ENCODE data around the gene KEAP1.
"Not testable (repeated sequence)": the region's sequence is repeated elsewhere in the genome, so short reads cannot be mapped to it uniquely, and the experiment has no call there.

KEAP1 gene

GRCh38 chr19:10503002-10503789 lies at the start of gene KEAP1:
Gene KEAP1, minus strand, starts transcription at chr19:10503356. Its CDS starts 3,323 bp downstream, at chr19:10500033.
- peak; percentile 33 to 48 for DNase-seq

- no peak for DNase-seq
These were observed 49.4 kb upstream of the KEAP1 start for GRCh38 chr19:10552510-10553053.

- DNase-seq, result peak in 1 of 2 experiments; percentile 31
These were observed 48.6 kb upstream of the KEAP1 start for GRCh38 chr19:10551698-10552301.

- not testable (repeated sequence) for DNase-seq
These were observed 47.9 kb upstream of the KEAP1 start for GRCh38 chr19:10551006-10551405.

GRCh38 chr19:10550336-10550735 lies 47.2 kb upstream of the KEAP1 start:
- DNase-seq, result no peak

GRCh38 chr19:10549733-10550132 lies 46.6 kb upstream of the KEAP1 start:
- no peak for DNase-seq

- DNase-seq, result no peak
These were observed 45.7 kb upstream of the KEAP1 start for GRCh38 chr19:10548746-10549276.

GRCh38 chr19:10546817-10547216 lies 43.7 kb upstream of the KEAP1 start:
- DNase-seq, result no peak

- no peak for DNase-seq
These were observed 41.6 kb upstream of the KEAP1 start for GRCh38 chr19:10544753-10545251.

GRCh38 chr19:10544242-10544752 lies 41.1 kb upstream of the KEAP1 start:
- no peak for DNase-seq

GRCh38 chr19:10543420-10544241 lies 40.5 kb upstream of the KEAP1 start, which contains the start of gene ATG4D:
Gene ATG4D, plus strand, starts transcription at chr19:10543904. Its CDS starts 187 bp downstream, at chr19:10544091.
- DNase-seq, result peak; percentile 71 to 81

- DNase-seq, result no peak
These were observed 39.9 kb upstream of the KEAP1 start for GRCh38 chr19:10543059-10543419.

GRCh38 chr19:10539016-10539415 lies 35.9 kb upstream of the KEAP1 start:
- DNase-seq, result not testable (repeated sequence)

- no peak for DNase-seq
These were observed 35.2 kb upstream of the KEAP1 start for GRCh38 chr19:10538204-10538983.

GRCh38 chr19:10537668-10538067 lies 34.5 kb upstream of the KEAP1 start:
- DNase-seq, result no peak

- no peak for DNase-seq
These were observed 32.5 kb upstream of the KEAP1 start for GRCh38 chr19:10535613-10536012.

- no peak for DNase-seq
These were observed 30.7 kb upstream of the KEAP1 start for GRCh38 chr19:10533646-10534386.

- no peak for DNase-seq
These were observed 29.3 kb upstream of the KEAP1 start for GRCh38 chr19:10532457-10532856.

GRCh38 chr19:10526887-10527286 lies 23.7 kb upstream of the KEAP1 start:
- not testable (repeated sequence) for DNase-seq

- DNase-seq, result no peak
These were observed 22.5 kb upstream of the KEAP1 start for GRCh38 chr19:10525636-10526035.

GRCh38 chr19:10523135-10523636 lies 20.0 kb upstream of the KEAP1 start:
- no peak for DNase-seq

Data from stimulated activated CD4-positive, alpha-beta T cell treated with anti-CD3 and anti-CD28 coated beads, Interleukin-4, amount 100 ng/mL, for 4 hours (primary cell).